Vagina (tissue), 2 donors: ENCODE results near the gene SPATS2. TPM values are rescaled to one million over a fixed set of nuclear protein-coding genes. Genes with fewer than 3 reads are reported as not detected.
"Not testable (repeated sequence)": the region's sequence is repeated elsewhere in the genome, so short reads cannot be mapped to it uniquely, and the experiment has no call there.

ENCODE experiments used
- DNase-seq, 2 donors: peaks; one replicate each; pipeline ENCODE4 v3.0.0-alpha.2; 2017; ENCODE audit errors: extremely low spot score in 2 of 2
- H3K27ac ChIP-seq: fragments of 200-600 bp; sonication (generic); one replicate; pipeline ENCODE4 v1.5.1; 2019
- H3K27me3 ChIP-seq: fragments of 200-600 bp; sonication (generic); one replicate; pipeline ENCODE4 v1.5.1; 2019
- H3K36me3 ChIP-seq, 2 donors: fragments of 200-600 bp; sonication (generic); one replicate each; pipeline ENCODE4 v1.5.1; 2017 to 2019
- H3K4me1 ChIP-seq: fragments of 200-600 bp; sonication (generic); one replicate; pipeline ENCODE4 v1.5.1; 2019
- H3K4me3 ChIP-seq, 2 donors: fragments of 200-600 bp; sonication (generic); 1 replicate in 1 of 2; 2 replicates in 1 of 2; pipeline ENCODE4 v1.5.1; 2016 to 2019
- H3K9me3 ChIP-seq: fragments of 200-600 bp; sonication (generic); one replicate; pipeline ENCODE4 v1.5.1; 2019
- CTCF ChIP-seq, 3 experiments: fragments of 450-650 bp in 2 of 3; fragments of 200-600 bp in 1 of 3; sonication (generic) in 1 of 3; IDR thresholded peaks; one replicate each; pipeline ENCODE4 v1.5.1; 2017 to 2019; ENCODE audit warnings: antibody characterized with exemption in 3 of 3, mild to moderate bottlenecking in 2 of 3, moderate library complexity in 2 of 3
- POLR2A ChIP-seq, 2 donors: fragments of 450-650 bp; IDR thresholded peaks; one replicate each; pipeline ENCODE4 v1.6.1; 2017; ENCODE audit warnings: antibody characterized with exemption in 2 of 2, mild to moderate bottlenecking in 2 of 2, moderate library complexity in 2 of 2
- POLR2AphosphoS5 ChIP-seq, 2 donors: sonication (generic); formaldehyde crosslinking; IDR thresholded peaks; one replicate each; pipeline ENCODE4 v1.9.0; 2017; ENCODE audit warnings: antibody characterized with exemption in 2 of 2, mild to moderate bottlenecking in 2 of 2, low read depth in 1 of 2; ENCODE audit not compliant: insufficient read depth in 1 of 2
- intact Hi-C: fragments of 100-400 bp; cut with DNase I; formaldehyde crosslinking; loops from one replicate; pipeline ENCODE4 v1.15.1; 2023
- total RNA-seq: library from RNA; depleted of rRNA; stranded (reverse); fragments of >200 nt; gene quantifications from one replicate; pipeline ENCODE4 v1.2.3, GENCODE V29; 2016

Gene SPATS2
- total RNA-seq, result 28.0 TPM

- intact Hi-C loops, result no loop called here
- Histone ChIP-seq H3K4me1 (peaks cover 54% of the 10 kb centered on the region), H3K27me3 (no peaks in the 10 kb centered on the region), H3K36me3 (no peaks in the 10 kb centered on the region), H3K4me3 (peak within 1 kb of the TSS; percentile 83 to 94), H3K9me3 (no peaks in the 10 kb centered on the region), H3K27ac (peak within 1 kb of the TSS; percentile 97)
- DNase-seq, result no peak
- no peak for TF ChIP-seq POLR2AphosphoS5 (IDR thresholded peaks at IDR 0.05; ENCODE audit: insufficient read depth in 1 of 2, low read depth in 1 of 2)
- TF ChIP-seq CTCF (IDR thresholded peaks at IDR 0.05), result no peak
- no peak for TF ChIP-seq POLR2A (IDR thresholded peaks at IDR 0.05)
These were observed at the start of gene SPATS2 for GRCh38 chr12:49367381-49368239. SPATS2 (plus strand) TSS chr12:49367462; CDS start chr12:49461013, 93,551 bp downstream.

- intact Hi-C loops, DNase-seq: not testable (repeated sequence)
These were observed 46.7 kb upstream of the SPATS2 start for GRCh38 chr12:49320411-49321103.

GRCh38 chr12:49322367-49322707, 44.9 kb upstream of the SPATS2 start:
- TF ChIP-seq CTCF (IDR thresholded peaks at IDR 0.05) (no peak), POLR2A (IDR thresholded peaks at IDR 0.05) (no peak), POLR2AphosphoS5 (IDR thresholded peaks at IDR 0.05; ENCODE audit: insufficient read depth in 1 of 2, low read depth in 1 of 2) (no peak)
- no peak for DNase-seq
- H3K9me3 ChIP-seq, result no peaks in the 10 kb centered on the region
- peak overlapping the region; percentile 61 for H3K27ac ChIP-seq
- no peaks in the 10 kb centered on the region for H3K36me3 ChIP-seq
- no peaks in the 10 kb centered on the region for H3K27me3 ChIP-seq
- H3K4me1 ChIP-seq, result peaks cover 11% of the 10 kb centered on the region
- H3K4me3 ChIP-seq, result peak overlapping the region; percentile 62 to 73
- intact Hi-C loops, result no loop called here

More at GRCh38 chr12:49320411-49321103, 46.7 kb upstream of the SPATS2 start:
- not testable (repeated sequence) for H3K9me3 ChIP-seq, H3K4me3 ChIP-seq, H3K27me3 ChIP-seq, H3K27ac ChIP-seq, H3K36me3 ChIP-seq
- peaks cover 11% of the 10 kb centered on the region for H3K4me1 ChIP-seq

GRCh38 chr12:49322708-49323523, 44.3 kb upstream of the SPATS2 start, which contains the start of gene TROAP:
TROAP (plus strand) TSS chr12:49323255; CDS start chr12:49323609, 354 bp downstream.
- Histone ChIP-seq H3K9me3 (no peaks in the 10 kb centered on the region), H3K27me3 (no peaks in the 10 kb centered on the region), H3K27ac (peak within 1 kb of the TSS; percentile 61), H3K36me3 (no peaks in the 10 kb centered on the region), H3K4me3 (peak within 1 kb of the TSS; percentile 62 to 73), H3K4me1 (peaks cover 11% of the 10 kb centered on the region)
- intact Hi-C loops, result no loop called here
- TF ChIP-seq POLR2A (IDR thresholded peaks at IDR 0.05), result no peak
- peak; percentile 84 to 95 for TF ChIP-seq POLR2AphosphoS5 (IDR thresholded peaks at IDR 0.05; ENCODE audit: insufficient read depth in 1 of 2, low read depth in 1 of 2)
- TF ChIP-seq CTCF (IDR thresholded peaks at IDR 0.05), result no peak
- DNase-seq, result peak; percentile 97 to 98

- no peak overlapping the region for H3K27ac ChIP-seq
- no peaks in the 10 kb centered on the region for H3K36me3 ChIP-seq
- peak overlapping the region; percentile 62 to 73 for H3K4me3 ChIP-seq
- H3K9me3 ChIP-seq, result no peaks in the 10 kb centered on the region
- TF ChIP-seq POLR2A (IDR thresholded peaks at IDR 0.05) (no peak), POLR2AphosphoS5 (IDR thresholded peaks at IDR 0.05; ENCODE audit: insufficient read depth in 1 of 2, low read depth in 1 of 2) (no peak), CTCF (IDR thresholded peaks at IDR 0.05) (no peak)
- intact Hi-C loops, result no loop called here
- peak in 1 of 2 donors; percentile 81 for DNase-seq
- H3K27me3 ChIP-seq, result no peaks in the 10 kb centered on the region
- H3K4me1 ChIP-seq, result peaks cover 11% of the 10 kb centered on the region
These were observed 43.7 kb upstream of the SPATS2 start for GRCh38 chr12:49323524-49324097.
